K562 (cell line): ENCODE data around the gene DAPK2. TPM values are rescaled to one million over a fixed set of nuclear protein-coding genes. Genes with fewer than 3 reads are reported as not detected.
A peak's percentile ranks its signal among the peaks of the same experiment; 100 is the strongest.

Experiments
- BCL6 ChIP-seq: fragments of 250-450 bp; sonication (Bioruptor Pico); IDR thresholded peaks from 2 replicates; pipeline ENCODE4 v1.4.0; 2020
- DMBX1 ChIP-seq: fragments of 250-450 bp; sonication (Bioruptor Pico); IDR thresholded peaks from 2 replicates; pipeline ENCODE4 v1.8.0; 2022; ENCODE audit warnings: inconsistent platforms, mild to moderate bottlenecking, moderate library complexity, borderline replicate concordance
- ELF2 ChIP-seq: fragments of 250-450 bp; sonication (Bioruptor Pico); IDR thresholded peaks from 2 replicates; pipeline ENCODE4 v1.5.0; 2021; ENCODE audit warnings: mild to moderate bottlenecking
- FOS ChIP-seq: IDR thresholded peaks from 3 replicates; pipeline ENCODE4 v1.6.1; 2011; ENCODE audit not compliant: insufficient read length; ENCODE audit errors: extremely low read depth
- HNRNPL ChIP-seq: fragments of 200-400 bp; formaldehyde crosslinking; IDR thresholded peaks from 2 replicates; pipeline ENCODE4 v1.6.1; 2017; ENCODE audit warnings: low read depth, mild to moderate bottlenecking, low read length
- KLF13 ChIP-seq: fragments of 450-650 bp; IDR thresholded peaks from 2 replicates; pipeline ENCODE4 v1.6.1; 2016; ENCODE audit warnings: missing genetic modification characterization, low read depth, mild to moderate bottlenecking, missing compliant biosample characterization, moderate library complexity, borderline replicate concordance
- KLF16 ChIP-seq: IDR thresholded peaks from 2 replicates; pipeline ENCODE4 v1.6.1; 2016; ENCODE audit warnings: antibody characterized with exemption
- MAFF ChIP-seq: IDR thresholded peaks from 2 replicates; pipeline ENCODE4 v1.6.1; 2012; ENCODE audit warnings: low read length, improper control_type of control experiment
- MTA2 ChIP-seq: fragments of 450-650 bp; IDR thresholded peaks from 2 replicates; pipeline ENCODE4 v1.6.1; 2016; ENCODE audit warnings: low read depth
- POU5F1 ChIP-seq: fragments of 150-350 bp; IDR thresholded peaks from 2 replicates; pipeline ENCODE4 v1.6.1; 2014; ENCODE audit warnings: borderline replicate concordance, low read length, low read depth, mild to moderate bottlenecking; ENCODE audit not compliant: partially characterized antibody
- SMARCE1 ChIP-seq: fragments of 450-650 bp; IDR thresholded peaks from 2 replicates; pipeline ENCODE4 v1.7.1; 2016; ENCODE audit warnings: mild to moderate bottlenecking
- ZC3H11A ChIP-seq: IDR thresholded peaks from 2 replicates; pipeline ENCODE4 v1.6.1; 2012; ENCODE audit warnings: low read depth, low read length, improper control_type of control experiment
- ZNF174 ChIP-seq: fragments of 250-450 bp; sonication (Bioruptor Pico); IDR thresholded peaks from 2 replicates; pipeline ENCODE4 v1.4.0; 2020; ENCODE audit warnings: mild to moderate bottlenecking
- ZNF175 ChIP-seq: fragments of 200-800 bp; sonication (Bioruptor generic); IDR thresholded peaks from 2 replicates; pipeline ENCODE4 v1.6.1; 2016; ENCODE audit warnings: low read depth, mild to moderate bottlenecking, missing genetic modification characterization, missing compliant biosample characterization
- ZNF316 ChIP-seq: fragments of 450-650 bp; IDR thresholded peaks from 2 replicates; pipeline ENCODE4 v1.6.1; 2016
- ZNF75A ChIP-seq: fragments of 450-650 bp; formaldehyde crosslinking; IDR thresholded peaks from 2 replicates; pipeline ENCODE4 v1.4.0; 2020; ENCODE audit warnings: mild to moderate bottlenecking
- polyA plus RNA-seq, 8 experiments: library from polyadenylated mRNA; depleted of rRNA in 4 of 8; stranded (reverse) in 5 of 8; unstranded in 3 of 8; fragments of >200 nt; fragmentation: Nextera tagmentation in 2 of 8; fragmentation: Illumina TruSeq in 1 of 8; extraction: Ambion mirVana in 2 of 8; extraction: Trizol in 1 of 8; gene quantifications; 2 replicates each; pipeline versions ENCODE4 v1.2.1 to v1.2.3, GENCODE V29; 2011 to 2014; ENCODE audit warnings: inconsistent platforms in 1 of 8, missing spikeins in 1 of 8
- total RNA-seq, 7 experiments: library from RNA; depleted of rRNA in 6 of 7; stranded (reverse); fragments of >200 nt in 6 of 7; fragmentation: Illumina TruSeq in 2 of 7; extraction: Trizol in 2 of 7; gene quantifications; 2 replicates each; pipeline versions ENCODE4 v1.2.1 to v1.2.3, GENCODE V29; 2011 to 2021; ENCODE audit warnings: low replicate concordance in 1 of 7
- TF ChIP-seq, protein P1 (sequence below): sonication (generic); formaldehyde crosslinking; IDR thresholded peaks from 2 replicates; pipeline ENCODE4 v1.8.1; 2023; ENCODE audit warnings: mild to moderate bottlenecking, missing genetic modification reagents
- TF ChIP-seq, protein P2 (sequence below): sonication (generic); formaldehyde crosslinking; IDR thresholded peaks from 2 replicates; pipeline ENCODE4 v1.8.1; 2022; ENCODE audit warnings: missing genetic modification reagents
- TF ChIP-seq, protein P3 (sequence below), 2 experiments: fragments of 450-650 bp; IDR thresholded peaks; 2 replicates each; pipeline ENCODE4 v1.6.1; 2016
- TF ChIP-seq, protein P4 (sequence below): fragments of 450-650 bp; conservative IDR thresholded peaks from 2 replicates; pipeline ENCODE4 v1.6.1; 2016; ENCODE audit warnings: missing genetic modification characterization, low read depth, mild to moderate bottlenecking, control low read depth, missing compliant biosample characterization
- TF ChIP-seq, protein P5 (sequence below): fragments of 450-650 bp; IDR thresholded peaks from 2 replicates; pipeline ENCODE4 v1.6.1; 2016; ENCODE audit warnings: missing biosample characterization, missing genetic modification characterization

The DAPK2 gene
- total and polyA plus RNA-seq, 9 of the 15 experiments (the other 6 are each of a cell fraction or from before 2014, with no cell fraction given): 0.14 to 5.2 (median 2.2) TPM

DNA sequence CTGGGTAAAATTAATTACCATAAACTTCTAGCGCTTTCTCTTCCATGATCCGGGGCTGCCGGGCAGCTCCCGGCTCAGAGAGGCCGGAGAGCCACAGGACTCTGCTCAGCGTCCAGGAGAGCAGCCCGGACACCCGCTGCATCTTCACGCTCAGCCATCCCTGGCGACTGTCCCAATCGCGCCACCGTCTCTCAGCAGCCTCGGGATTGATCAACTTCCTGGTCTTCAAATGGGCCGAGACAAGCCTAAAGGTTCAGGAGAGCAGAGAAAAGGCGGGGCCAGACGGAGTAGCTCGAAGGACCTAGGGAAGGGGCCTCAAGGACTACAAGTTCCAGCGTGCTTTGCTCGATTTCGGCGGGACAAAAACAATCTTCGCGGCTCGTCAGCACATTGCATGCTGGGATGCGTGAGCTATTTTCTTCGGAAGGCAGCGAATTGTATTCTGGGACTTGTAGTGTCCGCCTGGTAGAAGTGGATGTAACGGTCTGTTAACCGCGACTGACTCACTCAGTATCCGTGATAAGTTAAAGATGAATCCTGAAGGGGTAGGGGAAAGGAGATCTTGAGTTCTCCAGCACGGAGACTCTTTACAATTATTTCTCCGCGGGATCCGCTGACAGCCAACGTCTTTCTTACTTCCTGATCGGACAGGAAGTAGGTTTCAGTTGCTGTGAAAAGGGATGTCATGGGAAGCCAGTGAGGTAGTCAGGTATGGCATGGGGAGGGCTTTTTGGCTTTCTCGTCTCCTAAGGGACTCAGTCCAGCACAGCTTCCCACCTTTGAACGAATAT is 47.5 kb upstream of the DAPK2 start, which contains the start of gene CIAO2A (continued):
- TF ChIP-seq, protein P1, sequence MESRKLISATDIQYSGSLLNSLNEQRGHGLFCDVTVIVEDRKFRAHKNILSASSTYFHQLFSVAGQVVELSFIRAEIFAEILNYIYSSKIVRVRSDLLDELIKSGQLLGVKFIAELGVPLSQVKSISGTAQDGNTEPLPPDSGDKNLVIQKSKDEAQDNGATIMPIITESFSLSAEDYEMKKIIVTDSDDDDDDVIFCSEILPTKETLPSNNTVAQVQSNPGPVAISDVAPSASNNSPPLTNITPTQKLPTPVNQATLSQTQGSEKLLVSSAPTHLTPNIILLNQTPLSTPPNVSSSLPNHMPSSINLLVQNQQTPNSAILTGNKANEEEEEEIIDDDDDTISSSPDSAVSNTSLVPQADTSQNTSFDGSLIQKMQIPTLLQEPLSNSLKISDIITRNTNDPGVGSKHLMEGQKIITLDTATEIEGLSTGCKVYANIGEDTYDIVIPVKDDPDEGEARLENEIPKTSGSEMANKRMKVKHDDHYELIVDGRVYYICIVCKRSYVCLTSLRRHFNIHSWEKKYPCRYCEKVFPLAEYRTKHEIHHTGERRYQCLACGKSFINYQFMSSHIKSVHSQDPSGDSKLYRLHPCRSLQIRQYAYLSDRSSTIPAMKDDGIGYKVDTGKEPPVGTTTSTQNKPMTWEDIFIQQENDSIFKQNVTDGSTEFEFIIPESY (CRISPR knock-in tag): no peak
- TF ChIP-seq SMARCE1: no peak
- no peak for TF ChIP-seq MTA2
- no peak for TF ChIP-seq KLF13 (tag)
- TF ChIP-seq, protein P2, sequence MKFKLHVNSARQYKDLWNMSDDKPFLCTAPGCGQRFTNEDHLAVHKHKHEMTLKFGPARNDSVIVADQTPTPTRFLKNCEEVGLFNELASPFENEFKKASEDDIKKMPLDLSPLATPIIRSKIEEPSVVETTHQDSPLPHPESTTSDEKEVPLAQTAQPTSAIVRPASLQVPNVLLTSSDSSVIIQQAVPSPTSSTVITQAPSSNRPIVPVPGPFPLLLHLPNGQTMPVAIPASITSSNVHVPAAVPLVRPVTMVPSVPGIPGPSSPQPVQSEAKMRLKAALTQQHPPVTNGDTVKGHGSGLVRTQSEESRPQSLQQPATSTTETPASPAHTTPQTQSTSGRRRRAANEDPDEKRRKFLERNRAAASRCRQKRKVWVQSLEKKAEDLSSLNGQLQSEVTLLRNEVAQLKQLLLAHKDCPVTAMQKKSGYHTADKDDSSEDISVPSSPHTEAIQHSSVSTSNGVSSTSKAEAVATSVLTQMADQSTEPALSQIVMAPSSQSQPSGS (CRISPR knock-in tag): no peak
- TF ChIP-seq BCL6 (CRISPR knock-in tag): no peak
- peak; percentile 64 for TF ChIP-seq POU5F1
- TF ChIP-seq FOS: no peak
- TF ChIP-seq HNRNPL: no peak
- peak; percentile 27; the same call in 1 of the 2 replicates for TF ChIP-seq MAFF
- TF ChIP-seq, protein P3, sequence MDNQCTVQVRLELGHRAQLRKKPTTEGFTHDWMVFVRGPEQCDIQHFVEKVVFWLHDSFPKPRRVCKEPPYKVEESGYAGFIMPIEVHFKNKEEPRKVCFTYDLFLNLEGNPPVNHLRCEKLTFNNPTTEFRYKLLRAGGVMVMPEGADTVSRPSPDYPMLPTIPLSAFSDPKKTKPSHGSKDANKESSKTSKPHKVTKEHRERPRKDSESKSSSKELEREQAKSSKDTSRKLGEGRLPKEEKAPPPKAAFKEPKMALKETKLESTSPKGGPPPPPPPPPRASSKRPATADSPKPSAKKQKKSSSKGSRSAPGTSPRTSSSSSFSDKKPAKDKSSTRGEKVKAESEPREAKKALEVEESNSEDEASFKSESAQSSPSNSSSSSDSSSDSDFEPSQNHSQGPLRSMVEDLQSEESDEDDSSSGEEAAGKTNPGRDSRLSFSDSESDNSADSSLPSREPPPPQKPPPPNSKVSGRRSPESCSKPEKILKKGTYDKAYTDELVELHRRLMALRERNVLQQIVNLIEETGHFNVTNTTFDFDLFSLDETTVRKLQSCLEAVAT (IDR thresholded peaks at IDR 0.05): 0 out of 4 replicates have a peak, but pooled peaks of 1 of the 2 experiments have one; percentile 49
- TF ChIP-seq KLF16: no peak
- TF ChIP-seq ELF2 (CRISPR knock-in tag): peak; percentile 67; the same call in 1 of the 2 replicates
- TF ChIP-seq ZNF75A (CRISPR knock-in tag): no peak; the same call in 1 of the 2 replicates
- no peak; the same call in 1 of the 2 replicates for TF ChIP-seq DMBX1 (CRISPR knock-in tag)
- TF ChIP-seq, protein P4, sequence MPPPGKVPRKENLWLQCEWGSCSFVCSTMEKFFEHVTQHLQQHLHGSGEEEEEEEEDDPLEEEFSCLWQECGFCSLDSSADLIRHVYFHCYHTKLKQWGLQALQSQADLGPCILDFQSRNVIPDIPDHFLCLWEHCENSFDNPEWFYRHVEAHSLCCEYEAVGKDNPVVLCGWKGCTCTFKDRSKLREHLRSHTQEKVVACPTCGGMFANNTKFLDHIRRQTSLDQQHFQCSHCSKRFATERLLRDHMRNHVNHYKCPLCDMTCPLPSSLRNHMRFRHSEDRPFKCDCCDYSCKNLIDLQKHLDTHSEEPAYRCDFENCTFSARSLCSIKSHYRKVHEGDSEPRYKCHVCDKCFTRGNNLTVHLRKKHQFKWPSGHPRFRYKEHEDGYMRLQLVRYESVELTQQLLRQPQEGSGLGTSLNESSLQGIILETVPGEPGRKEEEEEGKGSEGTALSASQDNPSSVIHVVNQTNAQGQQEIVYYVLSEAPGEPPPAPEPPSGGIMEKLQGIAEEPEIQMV (tag): no peak
- TF ChIP-seq ZNF174 (CRISPR knock-in tag): no peak
- TF ChIP-seq ZC3H11A: no peak
- TF ChIP-seq ZNF316: peak; percentile 88
- TF ChIP-seq ZNF175: no peak; the same call in 1 of the 2 replicates
- TF ChIP-seq, protein P5, sequence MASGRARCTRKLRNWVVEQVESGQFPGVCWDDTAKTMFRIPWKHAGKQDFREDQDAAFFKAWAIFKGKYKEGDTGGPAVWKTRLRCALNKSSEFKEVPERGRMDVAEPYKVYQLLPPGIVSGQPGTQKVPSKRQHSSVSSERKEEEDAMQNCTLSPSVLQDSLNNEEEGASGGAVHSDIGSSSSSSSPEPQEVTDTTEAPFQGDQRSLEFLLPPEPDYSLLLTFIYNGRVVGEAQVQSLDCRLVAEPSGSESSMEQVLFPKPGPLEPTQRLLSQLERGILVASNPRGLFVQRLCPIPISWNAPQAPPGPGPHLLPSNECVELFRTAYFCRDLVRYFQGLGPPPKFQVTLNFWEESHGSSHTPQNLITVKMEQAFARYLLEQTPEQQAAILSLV: no peak
